ENCODE results near the gene SPPL3.

- TF ChIP-seq PATZ1 (CRISPR knock-in tag; IDR thresholded peaks at IDR 0.05; ENCODE audit: borderline replicate concordance) = no peak
- no peak for TF ChIP-seq ZFP30 (CRISPR knock-in tag; IDR thresholded peaks at IDR 0.05)
- no peak for TF ChIP-seq ESRRG (CRISPR knock-in tag; IDR thresholded peaks at IDR 0.05)
These were observed 114.0 kb downstream of the SPPL3 start for GRCh38 chr12:120790114-120790513.

Measured in SK-N-SH treated with all-trans-retinoic acid at 6 μM for 48 hours (cell line).